ENCODE measurements around the gene ZNFX1.
"Not testable (repeated sequence)": the region's sequence is repeated elsewhere in the genome, so short reads cannot be mapped to it uniquely, and the experiment has no call there.

The ZNFX1 gene

DNA sequence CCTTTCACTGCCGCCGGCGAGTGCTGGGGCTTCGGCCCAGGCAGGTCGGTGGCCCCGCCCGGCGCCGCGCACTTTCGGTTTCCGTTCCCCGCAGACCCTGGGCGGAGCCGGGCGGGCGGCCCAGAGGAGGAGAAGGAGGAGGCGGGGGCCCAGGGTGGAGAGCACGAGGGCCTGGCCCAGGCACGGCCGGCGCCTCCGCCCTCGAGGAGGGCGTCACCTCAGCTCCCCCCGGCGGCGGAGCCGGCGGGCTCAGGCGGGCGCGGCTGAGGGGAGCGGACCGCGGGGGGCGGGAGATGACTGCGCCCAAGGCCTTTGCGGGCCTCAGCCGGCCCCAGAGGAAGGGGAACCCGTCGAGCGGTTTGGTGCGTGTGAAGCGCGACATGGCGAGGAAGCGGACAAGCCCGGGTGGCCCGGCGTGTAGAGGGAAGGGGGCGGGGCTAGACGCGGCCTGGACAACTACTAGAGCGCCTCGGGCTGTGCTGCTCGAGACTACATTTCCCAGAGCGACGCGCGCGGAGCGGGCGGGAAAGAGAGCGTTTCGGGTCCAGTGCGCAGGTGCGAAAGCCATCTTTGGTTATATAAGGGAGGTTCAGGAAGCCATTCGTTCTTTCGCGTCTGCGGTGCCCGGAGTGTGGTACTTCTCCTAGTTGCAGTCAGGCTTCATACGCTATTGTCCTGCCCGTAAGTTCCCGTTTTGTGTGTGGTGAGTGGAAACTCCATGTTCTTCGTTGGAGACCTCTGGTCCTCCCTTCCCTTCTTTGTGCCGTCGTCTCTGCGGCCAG lies at the start of gene ZNFX1:
Gene ZNFX1 (minus strand): TSS at position 22 of the 782 bp plus-strand sequence. CDS start 2,218 bp downstream, outside the sequence.
- FAIRE-seq (peak; percentile 80), DNase-seq (ENCODE audit: low spot score) (peak; percentile 98)

GRCh38 chr20:49326026-49326425 lies 48.2 kb upstream of the ZNFX1 start:
- DNase-seq (ENCODE audit: low spot score) (no peak), FAIRE-seq (no peak)

GRCh38 chr20:49324306-49324705 lies 46.4 kb upstream of the ZNFX1 start:
- FAIRE-seq (no peak), DNase-seq (ENCODE audit: low spot score) (no peak)

DNA sequence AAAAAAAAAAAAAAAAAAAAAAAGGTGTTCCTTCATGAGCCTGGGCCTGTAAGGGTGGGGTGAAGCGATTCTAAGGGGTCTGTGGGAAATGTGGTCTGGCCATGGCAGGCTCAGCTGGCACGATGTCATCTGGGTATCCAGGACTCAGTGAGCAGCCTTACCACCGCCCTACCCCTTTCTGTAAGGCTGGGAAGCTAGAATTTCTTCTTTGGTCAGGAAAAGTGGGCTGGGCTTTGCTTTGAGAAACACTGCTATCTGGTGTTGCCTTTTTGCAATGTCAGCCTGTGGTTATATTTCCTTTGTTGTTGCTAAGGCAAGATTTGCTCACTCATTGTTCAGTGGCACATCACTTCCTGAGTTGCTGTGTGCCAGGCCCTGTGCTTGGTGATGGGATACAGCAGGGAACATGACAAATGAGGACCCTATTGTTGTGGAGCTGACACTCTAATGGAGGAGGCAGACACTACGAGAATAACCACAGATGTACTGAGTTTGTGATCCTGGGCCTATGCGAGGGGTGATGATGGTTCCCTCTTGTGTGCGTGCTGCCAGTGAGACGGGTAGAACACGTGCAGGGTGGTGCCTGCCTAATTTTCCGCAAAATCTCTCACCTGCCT lies 45.9 kb upstream of the ZNFX1 start:
- DNase-seq (ENCODE audit: low spot score) (peak; percentile 69), FAIRE-seq (no peak)

- FAIRE-seq (no peak), DNase-seq (ENCODE audit: low spot score) (peak; percentile 25)
Measured at GRCh38 chr20:49320460-49320859, 42.6 kb upstream of the ZNFX1 start.

DNA sequence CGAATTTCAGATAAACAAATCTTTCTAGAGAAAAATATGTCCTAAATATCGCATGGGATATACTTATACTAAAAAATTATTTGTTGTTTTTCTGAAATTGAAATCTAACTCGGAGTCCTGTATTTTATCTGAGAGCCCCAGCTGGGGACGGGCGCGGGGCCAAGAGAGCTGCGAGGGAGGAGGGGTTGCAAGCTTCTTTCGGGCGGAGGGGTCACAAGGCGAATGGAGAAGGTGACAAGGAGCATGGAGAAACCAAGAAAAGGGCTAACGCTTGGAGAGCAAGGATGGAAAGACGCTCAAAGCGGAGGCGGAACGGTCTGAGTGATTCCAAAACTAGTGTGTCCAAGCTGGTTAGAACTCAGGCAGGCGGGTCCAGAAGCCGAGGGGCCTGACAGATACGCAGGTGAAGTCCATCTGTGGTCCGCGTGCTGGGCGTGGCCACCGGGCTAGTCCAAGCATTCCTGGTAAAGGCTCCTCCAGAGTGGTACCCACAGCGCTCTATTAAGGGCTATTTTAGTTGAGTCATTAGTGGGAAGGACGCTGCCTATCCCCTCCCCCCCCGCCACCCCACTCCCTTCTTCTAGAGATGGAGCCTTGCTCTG lies 41.5 kb upstream of the ZNFX1 start:
- FAIRE-seq (no peak), DNase-seq (ENCODE audit: low spot score) (no peak)

- no peak for FAIRE-seq
- no peak for DNase-seq (ENCODE audit: low spot score)
Measured at GRCh38 chr20:49318430-49319207, 40.8 kb upstream of the ZNFX1 start.

DNA sequence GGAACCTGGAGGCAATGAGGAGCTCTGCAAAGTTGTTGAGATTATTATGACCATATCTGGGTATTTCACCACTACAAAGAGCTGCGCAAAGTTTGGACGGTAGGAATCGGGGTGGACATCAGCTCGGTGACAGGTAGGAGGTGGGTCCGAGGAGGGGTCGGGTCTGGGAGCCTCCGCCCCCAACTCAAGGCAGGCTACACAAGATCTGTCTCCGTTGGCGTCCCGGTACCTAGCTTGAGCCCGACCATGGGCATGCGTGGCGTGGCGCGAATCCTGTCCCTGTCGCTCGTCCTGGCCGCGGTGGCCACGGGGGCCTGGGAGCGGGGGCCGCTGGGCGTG lies 40.2 kb upstream of the ZNFX1 start:
- DNase-seq (ENCODE audit: low spot score) (no peak), FAIRE-seq (no peak)

- DNase-seq (ENCODE audit: low spot score) = no peak
- no peak for FAIRE-seq
Measured at GRCh38 chr20:49316704-49317103, 38.8 kb upstream of the ZNFX1 start.

DNA sequence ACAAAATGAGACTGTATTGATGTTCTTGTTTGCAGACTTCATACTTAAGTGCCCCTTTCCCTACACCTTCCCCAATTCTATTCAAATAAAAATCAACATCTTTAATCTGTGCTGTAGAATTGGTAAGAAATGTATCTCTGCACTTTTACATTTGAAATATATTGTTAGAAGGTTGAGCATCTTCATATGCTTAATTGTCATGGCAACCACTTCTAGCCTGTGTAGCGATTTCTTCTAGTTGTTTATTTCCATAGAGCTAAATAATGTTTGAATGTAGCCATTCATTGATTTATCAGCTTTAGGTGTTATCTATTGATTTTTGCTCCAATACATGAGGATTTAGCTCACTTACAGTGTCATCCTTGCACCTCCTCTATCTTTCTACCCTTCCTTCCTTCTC lies 37.7 kb upstream of the ZNFX1 start:
- DNase-seq (ENCODE audit: low spot score) (no peak), FAIRE-seq (no peak)

- not testable (repeated sequence) for FAIRE-seq
Measured at GRCh38 chr20:49314052-49314451, 36.2 kb upstream of the ZNFX1 start.

GRCh38 chr20:49313283-49313682 lies 35.4 kb upstream of the ZNFX1 start:
- DNase-seq (ENCODE audit: low spot score) = no peak
- no peak for FAIRE-seq

More at GRCh38 chr20:49314052-49314451, 36.2 kb upstream of the ZNFX1 start:
- not testable (repeated sequence) for DNase-seq (ENCODE audit: low spot score)

GRCh38 chr20:49312661-49313060 lies 34.8 kb upstream of the ZNFX1 start:
- DNase-seq (ENCODE audit: low spot score) (no peak), FAIRE-seq (no peak)

GRCh38 chr20:49310705-49311104 lies 32.8 kb upstream of the ZNFX1 start:
- DNase-seq (ENCODE audit: low spot score) = peak; percentile 18
- no peak for FAIRE-seq

DNA sequence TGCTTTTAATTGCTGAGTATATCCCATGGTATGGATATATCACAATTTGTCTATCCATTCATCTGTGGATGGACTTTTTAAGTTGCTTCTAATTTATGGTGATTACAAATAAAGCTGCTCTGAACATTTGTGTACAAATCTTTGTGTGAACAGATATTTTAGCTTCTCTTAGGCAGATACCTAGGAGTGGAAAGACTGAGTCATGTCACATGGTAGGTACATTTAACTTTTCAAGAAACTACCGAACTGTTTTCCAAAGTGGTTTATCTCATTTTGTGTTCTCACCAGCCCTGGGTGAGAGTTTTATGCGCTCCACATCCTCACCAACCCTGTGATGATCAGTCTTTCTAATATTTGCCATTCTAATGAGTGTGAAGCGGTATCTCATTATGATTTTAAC lies 31.0 kb upstream of the ZNFX1 start:
- FAIRE-seq = no peak
- DNase-seq (ENCODE audit: low spot score) = no peak

DNA sequence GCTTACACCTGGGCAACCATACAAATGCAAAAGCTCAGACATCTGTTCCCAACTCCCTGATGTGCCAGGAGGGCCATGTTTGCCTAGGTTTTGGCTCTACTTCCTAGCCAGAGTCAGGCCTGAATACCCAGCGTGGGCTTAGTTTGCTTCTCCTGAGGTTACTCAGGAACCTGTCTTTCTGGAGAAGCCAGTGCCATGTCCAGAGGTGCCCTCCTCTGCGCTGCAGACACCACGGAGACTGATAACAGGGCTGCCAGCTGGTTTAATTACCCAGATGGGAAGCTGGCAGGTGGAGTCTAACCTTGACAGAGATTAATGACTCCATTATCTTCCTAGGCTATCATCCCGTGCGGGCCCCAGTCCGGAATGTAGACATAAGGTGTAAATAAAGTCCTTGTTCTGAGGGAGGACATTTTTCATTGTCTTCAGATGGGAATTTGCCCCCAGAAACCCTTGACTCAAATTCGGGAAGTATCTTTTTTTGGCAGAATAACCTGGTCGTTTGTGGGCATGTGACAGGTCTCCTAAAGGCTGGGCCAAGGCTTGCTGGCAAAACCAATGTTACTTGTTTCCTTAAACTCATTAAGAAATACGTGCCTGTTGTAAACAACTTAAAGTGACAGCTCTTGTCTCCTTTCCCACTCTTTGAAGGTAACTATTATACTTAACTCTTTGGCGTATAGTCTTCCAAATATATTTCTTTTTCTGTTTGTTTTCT lies 29.2 kb upstream of the ZNFX1 start:
- FAIRE-seq (no peak), DNase-seq (ENCODE audit: low spot score) (no peak)

DNA sequence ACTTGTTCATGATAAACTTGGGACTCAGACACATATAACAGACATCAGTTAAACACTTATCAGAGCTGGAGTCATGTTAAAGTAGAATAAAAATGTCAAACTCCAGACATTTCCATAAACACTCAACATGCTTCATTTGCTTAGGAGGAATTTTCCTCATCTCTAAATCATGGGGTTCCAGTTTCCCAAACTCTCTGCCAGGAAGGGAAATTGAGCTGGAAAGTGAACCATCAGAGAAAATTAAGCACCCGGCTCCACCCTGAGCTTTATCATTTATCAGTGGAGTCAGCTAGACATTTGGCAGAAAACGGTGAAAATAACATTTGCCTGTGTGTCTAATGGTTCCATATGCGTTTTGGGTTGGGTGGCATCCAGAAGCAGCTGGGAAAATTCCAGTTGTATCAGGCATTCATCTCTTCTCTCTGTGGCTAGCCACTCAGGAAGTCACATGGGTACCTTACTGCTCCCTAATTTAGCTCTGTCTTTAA lies 25.3 kb upstream of the ZNFX1 start:
- FAIRE-seq = no peak
- no peak for DNase-seq (ENCODE audit: low spot score)

- no peak for FAIRE-seq
- DNase-seq (ENCODE audit: low spot score) = no peak
Measured at GRCh38 chr20:49297605-49298530, 20.0 kb upstream of the ZNFX1 start.

DNA sequence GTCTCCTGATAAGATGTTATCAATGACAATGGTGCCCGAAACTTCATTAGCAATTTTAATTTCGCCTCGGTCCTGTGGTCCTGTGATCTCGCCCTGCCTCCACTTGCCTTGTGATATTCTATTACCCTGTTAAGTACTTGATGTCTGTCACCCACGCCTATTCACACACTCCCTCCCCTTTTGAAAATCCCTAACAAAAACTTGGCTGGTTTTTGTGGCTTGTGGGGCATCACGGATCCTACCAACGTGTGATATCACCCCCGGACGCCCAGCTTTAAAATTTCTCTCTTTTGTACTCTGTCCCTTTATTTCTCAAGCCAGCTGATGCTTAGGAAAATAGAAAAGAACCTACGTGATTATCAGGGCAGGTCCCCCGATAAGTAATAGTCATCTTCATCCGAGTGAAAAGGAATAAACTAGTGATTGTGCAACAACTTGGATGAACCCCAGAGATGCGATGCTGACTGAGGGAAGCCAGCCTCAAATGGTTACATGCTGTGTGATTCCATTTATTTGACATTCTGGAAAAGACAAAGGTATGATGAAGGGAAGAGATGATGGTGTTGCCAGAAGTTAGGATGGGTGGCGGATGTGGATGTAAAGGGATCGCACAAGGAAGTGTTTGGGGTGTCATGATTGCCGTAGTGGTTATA lies 16.3 kb upstream of the ZNFX1 start:
- FAIRE-seq; DNase-seq (ENCODE audit: low spot score): not testable (repeated sequence)
